Trophoblast cell (in vitro differentiated cells and primary cell): Measurements from ENCODE around the gene LIMK2.

Experiments
- DNase-seq, 2 donors: peaks; one replicate each; pipeline ENCODE4 v3.0.0-alpha.2; 2016
- H2AFZ ChIP-seq: 2 replicates; pipeline ENCODE4 v1.6.1; 2013; ENCODE audit warnings: low read length, moderate library complexity, mild to moderate bottlenecking; ENCODE audit not compliant: insufficient read depth, poor library complexity
- H2AK5ac ChIP-seq: 2 replicates; pipeline ENCODE4 v1.6.1; 2013; ENCODE audit warnings: mild to moderate bottlenecking, low read length
- H2BK120ac ChIP-seq: 2 replicates; pipeline ENCODE4 v1.6.1; 2013; ENCODE audit warnings: low read length, mild to moderate bottlenecking, moderate library complexity; ENCODE audit not compliant: insufficient read depth, poor library complexity
- H2BK12ac ChIP-seq: 2 replicates; pipeline ENCODE4 v1.6.1; 2013; ENCODE audit warnings: mild to moderate bottlenecking, low read length, moderate library complexity
- H2BK5ac ChIP-seq: 2 replicates; pipeline ENCODE4 v1.6.1; 2013; ENCODE audit warnings: low read length, low read depth, moderate library complexity, mild to moderate bottlenecking; ENCODE audit not compliant: poor library complexity
- H3K14ac ChIP-seq: 2 replicates; pipeline ENCODE4 v1.6.1; 2013; ENCODE audit warnings: mild to moderate bottlenecking, low read length
- H3K18ac ChIP-seq: 2 replicates; pipeline ENCODE4 v1.6.1; 2013; ENCODE audit warnings: mild to moderate bottlenecking, low read length
- H3K23ac ChIP-seq: 2 replicates; pipeline ENCODE4 v1.6.1; 2013; ENCODE audit warnings: low read length
- H3K27ac ChIP-seq: 2 replicates; pipeline ENCODE4 v1.5.1; 2013; ENCODE audit warnings: low read depth, mild to moderate bottlenecking, inconsistent platforms, low read length, moderate library complexity
- H3K27me3 ChIP-seq: 2 replicates; pipeline ENCODE4 v1.6.1; 2013; ENCODE audit warnings: inconsistent platforms, mild to moderate bottlenecking, low read length, moderate library complexity; ENCODE audit not compliant: insufficient read depth
- H3K36me3 ChIP-seq, 2 experiments: 1 replicate in 1 of 2; 2 replicates in 1 of 2; pipeline ENCODE4 v1.6.1; 2013; ENCODE audit warnings: low read length in 2 of 2, mild to moderate bottlenecking in 2 of 2, moderate library complexity in 1 of 2; ENCODE audit not compliant: insufficient read depth in 2 of 2, control insufficient read depth in 1 of 2
- H3K4ac ChIP-seq: 2 replicates; pipeline ENCODE4 v1.6.1; 2013; ENCODE audit warnings: low read depth, mild to moderate bottlenecking, low read length, moderate library complexity
- H3K4me1 ChIP-seq, 2 experiments: 1 replicate in 1 of 2; 2 replicates in 1 of 2; pipeline ENCODE4 v1.6.1; 2013; ENCODE audit warnings: low read length in 2 of 2, mild to moderate bottlenecking in 2 of 2, moderate library complexity in 1 of 2; ENCODE audit not compliant: insufficient read depth in 2 of 2, control insufficient read depth in 1 of 2
- H3K4me2 ChIP-seq: 2 replicates; pipeline ENCODE4 v1.6.1; 2013; ENCODE audit warnings: inconsistent platforms, mild to moderate bottlenecking, low read length, moderate library complexity
- H3K4me3 ChIP-seq: 2 replicates; pipeline ENCODE4 v1.5.1; 2013; ENCODE audit warnings: mild to moderate bottlenecking, low read depth, low read length, inconsistent platforms
- H3K79me1 ChIP-seq: one replicate; pipeline ENCODE4 v1.6.1; 2013; ENCODE audit warnings: low read length
- H3K79me2 ChIP-seq: 2 replicates; pipeline ENCODE4 v1.6.1; 2013; ENCODE audit warnings: low read length, mild to moderate bottlenecking; ENCODE audit not compliant: control insufficient read depth, insufficient read depth, poor library complexity
- H3K9ac ChIP-seq: 2 replicates; pipeline ENCODE4 v1.6.1; 2013; ENCODE audit warnings: mild to moderate bottlenecking, low read length
- H3K9me3 ChIP-seq: 2 replicates; pipeline ENCODE4 v1.6.1; 2013; ENCODE audit warnings: low read depth, mild to moderate bottlenecking, control low read depth, inconsistent platforms, low read length; ENCODE audit not compliant: insufficient read depth
- H4K12ac ChIP-seq: 2 replicates; pipeline ENCODE4 v1.6.1; 2013; ENCODE audit warnings: low read depth, mild to moderate bottlenecking, low read length, moderate library complexity
- H4K8ac ChIP-seq: 2 replicates; pipeline ENCODE4 v1.6.1; 2013; ENCODE audit warnings: low read depth, mild to moderate bottlenecking, low read length, moderate library complexity
- H4K91ac ChIP-seq: one replicate; pipeline ENCODE4 v1.6.1; 2013; ENCODE audit warnings: low read depth, mild to moderate bottlenecking, low read length, moderate library complexity
- WGBS: extraction: QIAGEN DNeasy Blood & Tissue Kit; methylation state at CpG from one replicate; pipeline ENCODE4 v1.1.7; 2013; ENCODE audit warnings: missing lambda C conversion rate; ENCODE audit not compliant: insufficient read length, insufficient coverage; ENCODE audit errors: extremely low coverage; 5-methylcytosine and 5-hydroxymethylcytosine counted together

LIMK2 gene

GRCh38 chr22:31262312-31263133 is 50.4 kb downstream of the LIMK2 start:
- Histone ChIP-seq H3K27me3 (no peaks in the 10 kb centered on the region), H3K4ac (no peak overlapping the region), H3K4me1 (no peaks in the 10 kb centered on the region), H2BK120ac (no peak overlapping the region), H3K79me1 (no peaks in the 10 kb centered on the region), H2AFZ (no peak overlapping the region), H3K18ac (no peak overlapping the region), H3K14ac (no peak overlapping the region), H2BK12ac (no peak overlapping the region), H4K12ac (no peak overlapping the region), H2AK5ac (no peak overlapping the region), H3K9ac (no peak overlapping the region), H2BK5ac (no peak overlapping the region), H3K4me3 (no peak overlapping the region), H3K36me3 (peaks cover 56 to 80% of the 10 kb centered on the region in 2 experiments), H3K27ac (no peak overlapping the region), H3K9me3 (peaks cover 2% of the 10 kb centered on the region), H4K8ac (no peak overlapping the region), H3K23ac (no peak overlapping the region), H4K91ac (no peak overlapping the region), H3K79me2 (no peaks in the 10 kb centered on the region), H3K4me2 (no peak overlapping the region)
- no peak for DNase-seq
- WGBS = no CpG with 5 or more reads among the region's 13 CpGs

- no CpG with 5 or more reads among the region's 6 CpGs for WGBS
- H3K4me1 ChIP-seq = no peaks in the 10 kb centered on the region
These were observed 52.0 kb downstream of the LIMK2 start for GRCh38 chr22:31263896-31264640.

GRCh38 chr22:31268281-31268680 is 56.2 kb downstream of the LIMK2 start:
- no peak overlapping the region for H2AFZ ChIP-seq
- no peak overlapping the region for H3K14ac ChIP-seq
- no peak overlapping the region for H3K18ac ChIP-seq
- no peak overlapping the region for H3K9ac ChIP-seq
- no peak overlapping the region for H2BK5ac ChIP-seq
- H4K91ac ChIP-seq = no peak overlapping the region
- H3K79me1 ChIP-seq = peaks cover 21% of the 10 kb centered on the region
- no peak overlapping the region for H3K4me2 ChIP-seq
- DNase-seq = no peak
- H3K4me1 ChIP-seq = peaks cover 25% of the 10 kb centered on the region in 2 experiments
- H2BK120ac ChIP-seq = no peak overlapping the region
- H3K9me3 ChIP-seq = peaks cover 2% of the 10 kb centered on the region
- H2BK12ac ChIP-seq = no peak overlapping the region
- H3K27ac ChIP-seq = no peak overlapping the region
- no peak overlapping the region for H3K4me3 ChIP-seq
- no peaks in the 10 kb centered on the region for H3K27me3 ChIP-seq
- peaks cover 6% of the 10 kb centered on the region for H3K79me2 ChIP-seq
- no peak overlapping the region for H3K23ac ChIP-seq
- no peak overlapping the region for H3K4ac ChIP-seq
- H3K36me3 ChIP-seq = peaks cover 65 to 71% of the 10 kb centered on the region in 2 experiments
- H2AK5ac ChIP-seq = no peak overlapping the region
- H4K8ac ChIP-seq = no peak overlapping the region
- WGBS = no CpG with 5 or more reads among the region's 2 CpGs
- no peak overlapping the region for H4K12ac ChIP-seq

More at GRCh38 chr22:31263896-31264640, 52.0 kb downstream of the LIMK2 start:
- no peak overlapping the region for H3K23ac ChIP-seq
- no peaks in the 10 kb centered on the region for H3K27me3 ChIP-seq
- no peaks in the 10 kb centered on the region for H3K79me2 ChIP-seq
- no peak overlapping the region for H2BK5ac ChIP-seq
- no peak overlapping the region for H4K91ac ChIP-seq
- H2AFZ ChIP-seq = no peak overlapping the region
- H3K27ac ChIP-seq = no peak overlapping the region
- H2BK12ac ChIP-seq = no peak overlapping the region
- peaks cover 59 to 80% of the 10 kb centered on the region in 2 experiments for H3K36me3 ChIP-seq
- DNase-seq = no peak
- no peak overlapping the region for H3K4me3 ChIP-seq
- H4K12ac ChIP-seq = no peak overlapping the region
- no peaks in the 10 kb centered on the region for H3K79me1 ChIP-seq
- H3K14ac ChIP-seq = no peak overlapping the region
- no peak overlapping the region for H3K9ac ChIP-seq
- no peak overlapping the region for H2BK120ac ChIP-seq
- H3K4ac ChIP-seq = no peak overlapping the region
- H3K4me2 ChIP-seq = no peak overlapping the region
- H2AK5ac ChIP-seq = no peak overlapping the region
- no peak overlapping the region for H4K8ac ChIP-seq
- H3K9me3 ChIP-seq = peaks cover 2% of the 10 kb centered on the region
- H3K18ac ChIP-seq = peak overlapping the region; percentile 37

- H4K91ac ChIP-seq = peak overlapping the region; percentile 81
These were observed 57.9 kb downstream of the LIMK2 start for GRCh38 chr22:31269892-31270579.

More at GRCh38 chr22:31269892-31270579, 57.9 kb downstream of the LIMK2 start:
- Histone ChIP-seq H3K79me1 (peaks cover 23% of the 10 kb centered on the region), H3K36me3 (peaks cover 70 to 74% of the 10 kb centered on the region in 2 experiments), H2BK5ac (peak overlapping the region; percentile 56), H3K18ac (peak overlapping the region; percentile 42), H4K12ac (no peak overlapping the region), H3K23ac (no peak overlapping the region), H3K9ac (no peak overlapping the region), H3K27ac (peak overlapping the region; percentile 65), H4K8ac (peak overlapping the region; percentile 54), H2AK5ac (peak overlapping the region; percentile 44), H3K27me3 (no peaks in the 10 kb centered on the region), H3K79me2 (peaks cover 6% of the 10 kb centered on the region), H3K4ac (peak overlapping the region; percentile 13), H2AFZ (no peak overlapping the region), H3K14ac (peak overlapping the region; percentile 64), H3K4me3 (no peak overlapping the region), H3K9me3 (peaks cover 2% of the 10 kb centered on the region), H2BK120ac (peak overlapping the region; percentile 68), H2BK12ac (peak overlapping the region; percentile 75), H3K4me2 (no peak overlapping the region), H3K4me1 (peaks cover 27 to 28% of the 10 kb centered on the region in 2 experiments)
- DNase-seq = peak in 1 of 2 donors; percentile 44
- no CpG with 5 or more reads among the region's 3 CpGs for WGBS
